ENCODE data around the gene MCF2L2. TPM values are rescaled to one million over a fixed set of nuclear protein-coding genes. Genes with fewer than 3 reads are reported as not detected.

The MCF2L2 gene
- total RNA-seq, 2 donors from 2014 or later: 3.0 to 3.3 TPM

- no peak overlapping the region for H3K4me3 Mint-ChIP-seq
- H3K36me3 Mint-ChIP-seq: no peaks in the 10 kb centered on the region
- peaks cover 0 to 7% of the 10 kb centered on the region in 2 donors for H3K4me1 Mint-ChIP-seq (ENCODE audit: low read depth in 2 of 2)
- no peak for DNase-seq (ENCODE audit: low spot score)
- H3K27ac Mint-ChIP-seq: no peak overlapping the region
- no peak for ATAC-seq
- H3K9me3 Mint-ChIP-seq: no peaks in the 10 kb centered on the region
- H3K27me3 Mint-ChIP-seq: no peaks in the 10 kb centered on the region
Observed at GRCh38 chr3:183357564-183358079, 70.8 kb downstream of the MCF2L2 start.

- ATAC-seq: no peak
- no peak for DNase-seq (ENCODE audit: low spot score)
- no peak overlapping the region for H3K27ac Mint-ChIP-seq
- no peak overlapping the region for H3K4me3 Mint-ChIP-seq
- H3K36me3 Mint-ChIP-seq: no peaks in the 10 kb centered on the region
- H3K9me3 Mint-ChIP-seq: no peaks in the 10 kb centered on the region
- no peaks in the 10 kb centered on the region for H3K27me3 Mint-ChIP-seq
- H3K4me1 Mint-ChIP-seq (ENCODE audit: low read depth in 2 of 2): peaks cover 0 to 7% of the 10 kb centered on the region in 2 donors
Observed at GRCh38 chr3:183356920-183357319, 71.5 kb downstream of the MCF2L2 start.

DNA sequence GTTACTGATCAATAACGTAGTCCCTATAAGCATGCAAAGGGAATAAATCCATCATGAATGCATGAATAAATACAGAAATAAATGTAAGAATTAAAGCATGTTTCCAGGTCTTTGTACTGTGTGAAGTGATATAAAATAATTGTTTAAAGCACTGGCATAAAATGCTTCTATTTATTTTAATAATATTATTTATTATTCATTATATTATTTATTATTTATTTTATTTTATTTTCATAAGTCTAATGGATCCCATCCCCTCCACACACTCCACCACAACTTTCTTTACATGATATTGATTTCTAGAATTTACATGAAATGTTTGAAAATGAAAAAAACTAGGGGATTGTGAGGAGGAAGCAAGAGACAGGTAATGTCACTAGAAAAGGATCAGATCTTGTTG, 73.5 kb downstream of the MCF2L2 start:
- Mint-ChIP-seq H3K36me3 (no peaks in the 10 kb centered on the region), H3K9me3 (no peaks in the 10 kb centered on the region), H3K4me3 (no peak overlapping the region), H3K27ac (no peak overlapping the region), H3K4me1 (ENCODE audit: low read depth in 2 of 2) (peaks cover 6 to 13% of the 10 kb centered on the region in 2 donors), H3K27me3 (no peaks in the 10 kb centered on the region)
- no peak for ATAC-seq
- DNase-seq (ENCODE audit: low spot score): no peak

DNA sequence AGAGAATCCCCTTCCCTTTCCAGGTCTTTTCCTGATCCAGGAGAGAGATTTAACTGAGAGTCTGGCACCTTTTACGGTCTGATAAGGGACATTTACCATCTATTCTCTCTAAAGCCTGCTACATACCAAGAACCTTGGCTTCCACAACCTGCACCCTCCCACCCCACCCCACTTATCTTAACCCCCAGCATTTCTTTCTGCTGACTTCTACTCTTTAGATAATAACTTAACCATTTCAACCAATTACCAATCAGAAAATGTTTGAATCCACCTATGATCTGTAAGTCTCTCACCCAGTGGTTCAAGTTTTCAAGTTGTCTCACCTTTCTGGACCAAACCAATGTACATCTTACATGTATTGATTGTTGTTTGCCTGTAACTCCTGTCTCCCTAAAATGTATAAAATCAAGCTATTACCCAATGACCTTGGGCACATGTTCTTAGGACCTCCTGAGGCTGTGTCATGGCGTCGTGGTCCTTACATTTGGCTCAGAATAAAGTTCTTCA, 74.0 kb downstream of the MCF2L2 start:
- Mint-ChIP-seq H3K27ac (no peak overlapping the region), H3K4me1 (ENCODE audit: low read depth in 2 of 2) (peaks cover 11 to 18% of the 10 kb centered on the region in 2 donors), H3K4me3 (no peak overlapping the region), H3K36me3 (no peaks in the 10 kb centered on the region), H3K27me3 (no peaks in the 10 kb centered on the region), H3K9me3 (no peaks in the 10 kb centered on the region)
- no peak for DNase-seq (ENCODE audit: low spot score)
- ATAC-seq: no peak

DNA sequence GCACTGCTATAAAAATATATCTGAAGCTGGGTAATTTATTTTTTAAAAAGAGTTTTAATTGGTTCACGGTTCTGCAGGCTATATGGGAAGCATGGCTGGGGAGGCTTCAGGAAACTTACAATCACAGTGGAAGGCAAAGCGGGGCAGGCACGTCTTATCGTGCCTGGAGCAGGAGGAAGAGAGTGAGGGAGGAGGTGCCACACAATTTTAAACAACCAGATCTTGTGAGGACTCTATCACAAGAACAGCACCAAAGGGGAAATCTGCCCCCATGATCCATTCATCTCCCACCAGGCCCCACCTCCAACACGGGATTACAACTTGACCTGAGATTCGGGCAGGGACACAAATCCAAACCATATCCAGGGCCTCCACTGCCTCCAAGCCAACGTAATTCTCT, 75.0 kb downstream of the MCF2L2 start:
- H3K27me3 Mint-ChIP-seq: no peaks in the 10 kb centered on the region
- no peaks in the 10 kb centered on the region for H3K9me3 Mint-ChIP-seq
- no peaks in the 10 kb centered on the region for H3K36me3 Mint-ChIP-seq
- no peak overlapping the region for H3K27ac Mint-ChIP-seq
- no peak overlapping the region for H3K4me3 Mint-ChIP-seq
- DNase-seq (ENCODE audit: low spot score) (no peak), ATAC-seq (no peak)
- H3K4me1 Mint-ChIP-seq (ENCODE audit: low read depth in 2 of 2): peaks cover 20 to 23% of the 10 kb centered on the region in 2 donors

GRCh38 chr3:183350164-183350563, 78.3 kb downstream of the MCF2L2 start:
- H3K4me3 Mint-ChIP-seq: peak overlapping the region; percentile 41
- no peaks in the 10 kb centered on the region for H3K9me3 Mint-ChIP-seq
- peaks cover 0 to 10% of the 10 kb centered on the region in 2 donors for H3K27me3 Mint-ChIP-seq
- peaks cover 15% of the 10 kb centered on the region for H3K36me3 Mint-ChIP-seq
- ATAC-seq (peak; percentile 74 to 82), DNase-seq (ENCODE audit: low spot score) (no peak)
- peaks cover 26 to 31% of the 10 kb centered on the region in 2 donors for H3K4me1 Mint-ChIP-seq (ENCODE audit: low read depth in 2 of 2)
- H3K27ac Mint-ChIP-seq: peak overlapping the region in 1 of 2 donors; percentile 34

- Mint-ChIP-seq H3K9me3 (no peaks in the 10 kb centered on the region), H3K27me3 (peaks cover under 1 to 15% of the 10 kb centered on the region in 2 donors), H3K27ac (peak overlapping the region in 1 of 2 donors; percentile 34), H3K4me3 (peak overlapping the region; percentile 41), H3K36me3 (peaks cover 21% of the 10 kb centered on the region), H3K4me1 (ENCODE audit: low read depth in 2 of 2) (peaks cover 26 to 31% of the 10 kb centered on the region in 2 donors)
- DNase-seq (ENCODE audit: low spot score) (no peak), ATAC-seq (peak; percentile 45 to 59)
Observed at GRCh38 chr3:183349421-183350157, 78.8 kb downstream of the MCF2L2 start.

- DNase-seq (ENCODE audit: low spot score) (no peak), ATAC-seq (no peak)
- H3K9me3 Mint-ChIP-seq: no peaks in the 10 kb centered on the region
- H3K4me1 Mint-ChIP-seq (ENCODE audit: low read depth in 2 of 2): peaks cover 13 to 14% of the 10 kb centered on the region in 2 donors
- peak overlapping the region in 1 of 2 donors; percentile 26 for H3K27ac Mint-ChIP-seq
- H3K27me3 Mint-ChIP-seq: peaks cover 3 to 20% of the 10 kb centered on the region in 2 donors
- H3K36me3 Mint-ChIP-seq: peaks cover 25% of the 10 kb centered on the region
- no peak overlapping the region for H3K4me3 Mint-ChIP-seq
Observed at GRCh38 chr3:183342824-183343223, 85.6 kb downstream of the MCF2L2 start.

DNA sequence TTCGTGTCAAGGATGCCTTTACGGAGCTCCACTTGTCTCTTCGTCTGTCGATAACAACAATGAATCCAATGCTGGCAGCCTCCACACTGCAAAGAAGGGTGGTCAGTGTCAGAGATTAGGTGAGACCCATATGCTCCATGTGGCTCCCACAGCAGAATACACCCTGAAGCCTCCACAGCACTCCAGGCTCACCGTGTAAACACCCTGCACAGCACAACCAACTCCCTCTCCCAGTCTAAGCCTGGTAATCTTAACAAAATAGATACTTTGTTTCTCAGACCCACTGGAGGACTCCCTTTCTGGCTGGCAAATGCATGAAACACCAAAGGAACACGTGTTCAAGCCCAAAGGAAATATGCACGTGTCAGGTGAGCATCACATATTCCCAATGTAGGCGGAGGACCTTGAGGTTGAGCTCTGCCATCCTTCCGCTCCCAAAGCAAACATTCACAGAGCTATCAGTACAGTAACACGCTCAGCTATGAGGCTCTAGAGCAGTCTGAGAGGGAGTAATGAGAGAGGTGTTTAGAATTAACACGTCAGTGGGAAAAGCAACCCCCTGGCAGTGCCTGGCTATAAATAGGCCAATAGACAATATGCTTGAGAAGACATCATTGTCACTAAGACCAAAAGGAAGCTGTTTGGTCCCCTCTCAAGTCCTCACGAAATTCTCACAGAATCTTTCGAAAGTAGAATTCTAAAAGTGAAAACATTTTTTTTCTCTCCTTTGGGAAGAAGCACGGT, 86.7 kb downstream of the MCF2L2 start:
- peaks cover 3 to 20% of the 10 kb centered on the region in 2 donors for H3K27me3 Mint-ChIP-seq
- H3K4me1 Mint-ChIP-seq (ENCODE audit: low read depth in 2 of 2): peaks cover 6 to 7% of the 10 kb centered on the region in 2 donors
- H3K4me3 Mint-ChIP-seq: no peak overlapping the region
- H3K36me3 Mint-ChIP-seq: peaks cover 25% of the 10 kb centered on the region
- ATAC-seq: no peak
- H3K9me3 Mint-ChIP-seq: no peaks in the 10 kb centered on the region
- no peak overlapping the region for H3K27ac Mint-ChIP-seq
- DNase-seq (ENCODE audit: low spot score): no peak

DNA sequence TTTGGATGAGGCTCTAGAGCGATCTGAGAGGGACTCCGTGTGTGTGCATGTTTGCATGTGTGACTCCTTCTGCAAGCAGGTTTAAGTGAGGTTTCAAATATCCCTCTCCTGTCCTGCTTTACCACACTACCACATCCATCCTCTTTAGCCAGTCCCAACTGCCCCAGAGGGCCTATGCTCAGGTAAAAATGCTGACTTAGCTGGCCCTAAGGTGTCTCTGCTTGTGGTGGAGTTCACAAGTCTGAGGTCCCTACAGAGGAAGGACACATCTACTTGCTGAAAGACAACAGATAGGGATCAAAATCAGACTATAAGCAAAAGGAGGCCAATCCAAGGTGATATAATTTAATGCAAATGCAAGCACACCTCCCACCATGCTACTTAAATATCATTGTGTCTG, 88.2 kb downstream of the MCF2L2 start:
- DNase-seq (ENCODE audit: low spot score): no peak
- peaks cover 3 to 11% of the 10 kb centered on the region in 2 donors for H3K27me3 Mint-ChIP-seq
- no peak for ATAC-seq
- H3K4me3 Mint-ChIP-seq: no peak overlapping the region
- no peak overlapping the region for H3K27ac Mint-ChIP-seq
- peaks cover 10% of the 10 kb centered on the region for H3K36me3 Mint-ChIP-seq
- H3K9me3 Mint-ChIP-seq: no peaks in the 10 kb centered on the region
- H3K4me1 Mint-ChIP-seq (ENCODE audit: low read depth in 2 of 2): peaks cover 6 to 7% of the 10 kb centered on the region in 2 donors

DNA sequence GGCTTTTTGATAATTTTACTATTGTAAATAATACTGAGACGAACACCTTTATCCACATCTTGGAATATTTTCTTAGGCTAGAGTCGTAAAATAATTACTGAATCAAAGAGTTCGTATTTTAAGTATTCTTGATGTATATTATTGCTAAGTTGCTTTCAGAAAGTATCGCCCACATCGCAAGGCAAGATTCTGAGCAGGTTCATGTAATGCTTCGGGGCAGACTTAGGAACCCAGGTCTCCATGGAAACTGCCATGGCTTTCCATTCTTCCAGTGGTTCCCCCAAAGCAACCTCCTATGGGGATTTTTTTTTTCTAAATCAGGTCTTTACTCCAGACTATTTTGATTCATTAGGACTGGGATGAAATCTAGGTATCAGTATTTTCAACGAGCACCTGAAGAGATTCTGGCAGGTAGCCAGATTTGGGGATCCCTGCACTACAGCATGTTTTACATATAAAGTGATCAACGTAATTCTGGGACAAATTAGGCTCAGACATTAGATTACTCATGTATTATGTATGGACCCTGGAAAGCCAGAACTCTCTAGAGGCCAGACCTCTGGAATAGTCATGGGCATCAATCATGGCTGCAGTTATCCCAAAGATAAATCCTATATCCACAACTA, 88.8 kb downstream of the MCF2L2 start:
- no peak overlapping the region for H3K4me3 Mint-ChIP-seq
- H3K4me1 Mint-ChIP-seq (ENCODE audit: low read depth in 2 of 2): peaks cover 6 to 7% of the 10 kb centered on the region in 2 donors
- H3K36me3 Mint-ChIP-seq: peaks cover 3% of the 10 kb centered on the region
- DNase-seq (ENCODE audit: low spot score) (no peak), ATAC-seq (no peak)
- H3K27ac Mint-ChIP-seq: no peak overlapping the region
- peaks cover 2 to 4% of the 10 kb centered on the region in 2 donors for H3K27me3 Mint-ChIP-seq
- H3K9me3 Mint-ChIP-seq: no peaks in the 10 kb centered on the region

DNA sequence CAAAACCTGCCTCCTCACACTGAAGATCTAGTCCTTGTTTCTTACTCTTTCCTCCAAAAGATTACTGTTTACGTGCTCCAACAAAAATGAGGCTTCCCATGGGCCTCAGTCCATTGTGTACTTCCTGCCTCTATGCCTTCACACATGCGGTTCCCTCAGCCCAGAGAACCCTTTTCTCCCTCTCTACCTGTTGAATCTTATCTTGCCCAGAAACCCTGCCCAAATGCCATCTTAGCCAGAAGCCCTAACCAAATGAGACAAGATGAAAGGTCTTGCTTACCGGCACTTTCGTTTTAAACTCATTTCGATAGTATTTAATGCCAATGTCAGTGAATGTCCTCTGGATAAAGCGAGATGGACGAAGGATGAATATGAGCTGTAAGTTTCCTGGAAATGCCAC, 89.9 kb downstream of the MCF2L2 start:
- H3K9me3 Mint-ChIP-seq: no peaks in the 10 kb centered on the region
- no peak overlapping the region for H3K27ac Mint-ChIP-seq
- no peak for DNase-seq (ENCODE audit: low spot score)
- ATAC-seq: no peak
- no peaks in the 10 kb centered on the region for H3K27me3 Mint-ChIP-seq
- no peak overlapping the region for H3K4me3 Mint-ChIP-seq
- peaks cover 6 to 7% of the 10 kb centered on the region in 2 donors for H3K4me1 Mint-ChIP-seq (ENCODE audit: low read depth in 2 of 2)
- no peaks in the 10 kb centered on the region for H3K36me3 Mint-ChIP-seq

GRCh38 chr3:183332487-183332886, 95.9 kb downstream of the MCF2L2 start:
- no peak for ATAC-seq
- Mint-ChIP-seq H3K36me3 (no peaks in the 10 kb centered on the region), H3K4me3 (no peak overlapping the region), H3K27me3 (no peaks in the 10 kb centered on the region), H3K9me3 (no peaks in the 10 kb centered on the region), H3K27ac (no peak overlapping the region), H3K4me1 (ENCODE audit: low read depth in 2 of 2) (peaks cover 8 to 9% of the 10 kb centered on the region in 2 donors)
- DNase-seq (ENCODE audit: low spot score): no peak
